Neuron (in vitro differentiated cells): Measurements from ENCODE around the gene HEMK1.

Experiments used
- H2AFZ ChIP-seq: one replicate; pipeline ENCODE4 v1.6.1; 2013; ENCODE audit warnings: low read depth, mild to moderate bottlenecking, inconsistent platforms, low read length, moderate library complexity
- H3K27me3 ChIP-seq: one replicate; pipeline ENCODE4 v1.6.1; 2013; ENCODE audit warnings: low read length; ENCODE audit not compliant: insufficient read depth
- H3K36me3 ChIP-seq: one replicate; pipeline ENCODE4 v1.6.1; 2013; ENCODE audit warnings: low read length; ENCODE audit not compliant: insufficient read depth
- H3K4me1 ChIP-seq: one replicate; pipeline ENCODE4 v1.6.1; 2013; ENCODE audit warnings: low read length; ENCODE audit not compliant: insufficient read depth
- H3K4me3 ChIP-seq: 2 replicates; pipeline ENCODE4 v1.5.1; 2013; ENCODE audit warnings: mild to moderate bottlenecking, low read length, moderate library complexity
- H3K9me3 ChIP-seq: one replicate; pipeline ENCODE4 v1.6.1; 2013; ENCODE audit warnings: low read length

The HEMK1 gene

GRCh38 chr3:50534681-50535330, 34.5 kb upstream of the HEMK1 start:
- H3K36me3 ChIP-seq, result no peaks in the 10 kb centered on the region
- no peak overlapping the region for H3K4me3 ChIP-seq
- H3K4me1 ChIP-seq, result peaks cover 15% of the 10 kb centered on the region
- no peaks in the 10 kb centered on the region for H3K9me3 ChIP-seq
- H2AFZ ChIP-seq, result no peak overlapping the region
- H3K27me3 ChIP-seq, result peaks cover 34% of the 10 kb centered on the region

GRCh38 chr3:50536471-50537180, 32.7 kb upstream of the HEMK1 start:
- H3K9me3 ChIP-seq, result no peaks in the 10 kb centered on the region
- no peak overlapping the region for H2AFZ ChIP-seq

DNA sequence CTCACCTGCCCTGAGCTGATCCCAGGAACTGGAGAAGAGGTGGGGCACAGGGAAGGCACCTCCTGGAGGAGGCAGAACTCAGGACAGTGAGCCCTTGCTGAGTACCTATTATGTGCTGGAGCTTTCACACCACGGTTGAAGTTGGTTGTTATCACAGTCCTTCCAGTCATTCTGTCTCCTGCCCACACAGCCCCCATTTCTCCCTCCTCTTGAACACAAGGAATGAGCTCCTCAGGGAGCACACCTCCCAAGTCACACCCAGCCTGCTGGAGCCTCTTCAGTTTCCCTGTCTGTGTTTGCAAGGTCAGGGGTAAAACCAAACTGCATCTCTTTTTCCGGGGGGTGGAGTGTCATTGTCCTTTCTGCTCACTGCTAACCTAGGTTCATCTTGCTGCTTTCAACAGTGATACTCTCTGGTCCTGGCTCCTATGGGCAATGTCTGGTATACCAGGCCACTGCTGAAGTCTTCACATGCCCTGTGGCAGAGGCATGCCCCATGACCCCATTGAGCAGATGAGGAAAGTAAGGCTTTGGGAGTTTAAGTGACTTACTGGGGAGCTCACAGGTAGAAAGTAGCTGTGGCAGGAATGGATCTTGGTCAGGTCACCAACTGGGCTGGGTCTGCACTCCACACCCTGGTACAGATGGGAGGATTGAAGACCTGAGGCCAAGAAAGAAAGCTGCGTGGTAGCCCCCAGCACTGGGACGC, 31.7 kb upstream of the HEMK1 start:
- Histone ChIP-seq H2AFZ (no peak overlapping the region), H3K36me3 (no peaks in the 10 kb centered on the region), H3K4me3 (no peak overlapping the region), H3K27me3 (peaks cover 23% of the 10 kb centered on the region), H3K4me1 (peaks cover 17% of the 10 kb centered on the region), H3K9me3 (no peaks in the 10 kb centered on the region)

More at GRCh38 chr3:50536471-50537180, 32.7 kb upstream of the HEMK1 start:
- Histone ChIP-seq H3K27me3 (peaks cover 29% of the 10 kb centered on the region), H3K36me3 (no peaks in the 10 kb centered on the region), H3K4me1 (peaks cover 17% of the 10 kb centered on the region), H3K4me3 (no peak overlapping the region)

DNA sequence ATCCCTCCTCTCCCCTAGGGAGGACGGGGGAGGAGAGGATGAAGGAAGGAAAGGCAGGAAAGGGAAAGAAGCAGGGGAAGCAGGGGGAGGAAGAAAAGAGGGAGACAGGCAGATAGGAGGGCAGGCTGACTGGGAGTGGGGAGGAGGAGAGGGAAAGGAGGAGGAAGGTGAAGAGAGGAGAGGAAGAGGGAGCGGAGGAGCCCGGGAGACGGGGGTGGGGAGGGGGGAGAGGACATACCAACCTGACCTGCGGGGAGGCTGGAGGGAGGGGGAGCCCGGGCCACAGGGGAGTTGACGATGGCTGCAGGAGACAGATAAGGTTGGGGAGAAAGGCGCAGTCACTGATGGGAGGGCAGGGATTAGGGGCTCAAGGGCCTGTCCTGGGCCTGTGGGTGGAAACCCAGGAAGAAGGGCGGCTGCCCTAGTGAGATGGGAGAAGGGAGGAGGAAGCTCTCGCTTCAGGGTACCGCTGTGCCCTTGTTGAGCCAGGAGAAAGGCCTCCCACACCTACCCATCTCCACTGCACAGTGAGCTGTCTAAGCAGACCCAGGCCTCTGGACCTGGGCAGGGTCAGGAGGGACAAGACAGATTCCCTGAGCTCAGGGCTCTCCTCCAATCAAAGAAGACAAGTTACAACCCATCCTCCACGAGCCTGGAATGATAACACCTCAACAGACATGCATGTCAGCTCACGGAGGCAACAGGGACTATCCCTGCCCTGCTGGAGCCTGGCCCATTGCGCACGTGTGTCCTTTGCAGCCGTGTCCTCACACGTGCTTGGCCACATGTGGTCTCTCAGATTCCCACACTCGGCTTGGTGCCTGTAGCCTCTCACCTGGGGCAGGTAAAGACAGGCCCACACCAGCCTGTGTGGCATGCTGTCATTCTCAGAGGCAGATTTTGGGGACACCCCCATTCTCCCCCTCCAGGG, 29.7 kb upstream of the HEMK1 start:
- no peaks in the 10 kb centered on the region for H3K36me3 ChIP-seq
- no peak overlapping the region for H2AFZ ChIP-seq
- H3K9me3 ChIP-seq, result no peaks in the 10 kb centered on the region
- H3K4me3 ChIP-seq, result no peak overlapping the region
- H3K4me1 ChIP-seq, result peaks cover 4% of the 10 kb centered on the region
- H3K27me3 ChIP-seq, result peaks cover 21% of the 10 kb centered on the region

- H2AFZ ChIP-seq, result no peak overlapping the region
- no peaks in the 10 kb centered on the region for H3K36me3 ChIP-seq
- peaks cover 17% of the 10 kb centered on the region for H3K27me3 ChIP-seq
- H3K4me1 ChIP-seq, result peaks cover 4% of the 10 kb centered on the region
- H3K4me3 ChIP-seq, result no peak overlapping the region
- no peaks in the 10 kb centered on the region for H3K9me3 ChIP-seq
Measured at GRCh38 chr3:50542177-50543034, 26.9 kb upstream of the HEMK1 start.

GRCh38 chr3:50545781-50546180, 23.5 kb upstream of the HEMK1 start:
- no peaks in the 10 kb centered on the region for H3K4me1 ChIP-seq
- H2AFZ ChIP-seq, result no peak overlapping the region
- no peaks in the 10 kb centered on the region for H3K9me3 ChIP-seq
- H3K36me3 ChIP-seq, result no peaks in the 10 kb centered on the region
- H3K27me3 ChIP-seq, result peaks cover 5% of the 10 kb centered on the region
- no peak overlapping the region for H3K4me3 ChIP-seq

- H3K4me3 ChIP-seq, result no peak overlapping the region
- no peaks in the 10 kb centered on the region for H3K36me3 ChIP-seq
- H3K9me3 ChIP-seq, result no peaks in the 10 kb centered on the region
- peaks cover 22% of the 10 kb centered on the region for H3K27me3 ChIP-seq
- no peak overlapping the region for H2AFZ ChIP-seq
- H3K4me1 ChIP-seq, result no peaks in the 10 kb centered on the region
Measured at GRCh38 chr3:50549226-50549625, 20.1 kb upstream of the HEMK1 start.

GRCh38 chr3:50550079-50550736, 19.1 kb upstream of the HEMK1 start:
- Histone ChIP-seq H3K9me3 (no peaks in the 10 kb centered on the region), H3K4me3 (no peak overlapping the region), H3K4me1 (no peaks in the 10 kb centered on the region), H2AFZ (no peak overlapping the region), H3K27me3 (peaks cover 28% of the 10 kb centered on the region), H3K36me3 (no peaks in the 10 kb centered on the region)

DNA sequence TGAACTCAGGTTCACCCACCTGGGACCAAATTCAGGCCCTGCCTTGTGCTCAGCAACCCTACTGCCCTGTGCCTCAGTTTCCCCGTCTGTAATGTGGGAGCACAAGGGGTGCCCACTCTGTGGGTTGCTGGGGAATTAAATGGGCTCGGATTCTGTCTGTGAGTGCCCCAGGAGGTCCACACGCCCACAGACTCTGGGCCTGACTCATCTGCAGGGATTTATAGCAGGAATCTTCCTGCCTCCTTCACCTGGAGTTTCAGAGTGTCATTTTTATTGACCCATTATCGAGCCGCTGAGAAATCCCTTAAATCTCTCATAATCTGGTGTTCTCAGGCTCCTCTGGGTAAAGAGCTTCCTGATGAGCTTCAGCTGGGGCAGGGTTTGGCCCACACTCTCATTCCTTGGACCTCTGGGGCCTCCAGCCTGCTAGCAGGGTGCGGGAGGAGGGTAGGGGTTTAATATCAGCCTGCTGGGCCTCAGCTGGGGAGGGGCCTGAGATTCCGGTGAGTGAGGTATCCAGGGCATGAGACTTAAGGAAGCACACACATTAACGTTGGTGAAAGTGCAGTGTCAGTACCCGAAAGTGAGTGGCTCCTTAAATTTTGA, 18.2 kb upstream of the HEMK1 start:
- Histone ChIP-seq H3K9me3 (no peaks in the 10 kb centered on the region), H3K4me3 (no peak overlapping the region), H3K4me1 (no peaks in the 10 kb centered on the region), H3K36me3 (no peaks in the 10 kb centered on the region), H3K27me3 (peaks cover 31% of the 10 kb centered on the region), H2AFZ (no peak overlapping the region)

GRCh38 chr3:50551681-50552435, 17.5 kb upstream of the HEMK1 start:
- Histone ChIP-seq H3K27me3 (peaks cover 34% of the 10 kb centered on the region), H3K4me1 (no peaks in the 10 kb centered on the region), H3K4me3 (no peak overlapping the region), H2AFZ (no peak overlapping the region), H3K36me3 (no peaks in the 10 kb centered on the region), H3K9me3 (no peaks in the 10 kb centered on the region)

DNA sequence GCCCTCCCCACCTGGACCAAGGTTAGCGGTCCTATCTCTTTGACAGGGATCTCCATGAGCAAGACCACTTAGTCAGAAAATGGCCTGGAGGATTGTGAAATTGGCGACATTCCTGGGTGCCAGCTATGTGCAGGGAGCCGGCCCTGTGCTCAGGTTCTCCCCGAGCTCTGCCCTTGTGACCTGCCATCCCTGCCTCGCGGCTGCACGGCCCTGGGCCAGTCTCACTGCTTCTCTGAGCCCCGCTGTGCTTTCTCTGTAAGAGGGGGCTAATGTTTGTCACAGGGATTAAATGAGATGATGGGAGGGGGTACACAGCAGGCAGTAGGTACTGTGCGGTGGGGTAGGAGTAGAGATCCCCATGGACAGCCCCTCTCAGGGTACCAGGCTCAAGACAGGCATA, 16.7 kb upstream of the HEMK1 start:
- Histone ChIP-seq H3K4me1 (no peaks in the 10 kb centered on the region), H3K9me3 (no peaks in the 10 kb centered on the region), H3K27me3 (peaks cover 38% of the 10 kb centered on the region), H2AFZ (no peak overlapping the region), H3K4me3 (no peak overlapping the region), H3K36me3 (no peaks in the 10 kb centered on the region)
